Glomerular visceral epithelial cell (primary cell): ENCODE measurements around the gene LOC101059915.

Source experiments
- DNase-seq: peaks from one replicate; pipeline ENCODE4 v3.0.0-alpha.2; 2016; ENCODE audit errors: extremely low spot score

LOC101059915 gene

DNA sequence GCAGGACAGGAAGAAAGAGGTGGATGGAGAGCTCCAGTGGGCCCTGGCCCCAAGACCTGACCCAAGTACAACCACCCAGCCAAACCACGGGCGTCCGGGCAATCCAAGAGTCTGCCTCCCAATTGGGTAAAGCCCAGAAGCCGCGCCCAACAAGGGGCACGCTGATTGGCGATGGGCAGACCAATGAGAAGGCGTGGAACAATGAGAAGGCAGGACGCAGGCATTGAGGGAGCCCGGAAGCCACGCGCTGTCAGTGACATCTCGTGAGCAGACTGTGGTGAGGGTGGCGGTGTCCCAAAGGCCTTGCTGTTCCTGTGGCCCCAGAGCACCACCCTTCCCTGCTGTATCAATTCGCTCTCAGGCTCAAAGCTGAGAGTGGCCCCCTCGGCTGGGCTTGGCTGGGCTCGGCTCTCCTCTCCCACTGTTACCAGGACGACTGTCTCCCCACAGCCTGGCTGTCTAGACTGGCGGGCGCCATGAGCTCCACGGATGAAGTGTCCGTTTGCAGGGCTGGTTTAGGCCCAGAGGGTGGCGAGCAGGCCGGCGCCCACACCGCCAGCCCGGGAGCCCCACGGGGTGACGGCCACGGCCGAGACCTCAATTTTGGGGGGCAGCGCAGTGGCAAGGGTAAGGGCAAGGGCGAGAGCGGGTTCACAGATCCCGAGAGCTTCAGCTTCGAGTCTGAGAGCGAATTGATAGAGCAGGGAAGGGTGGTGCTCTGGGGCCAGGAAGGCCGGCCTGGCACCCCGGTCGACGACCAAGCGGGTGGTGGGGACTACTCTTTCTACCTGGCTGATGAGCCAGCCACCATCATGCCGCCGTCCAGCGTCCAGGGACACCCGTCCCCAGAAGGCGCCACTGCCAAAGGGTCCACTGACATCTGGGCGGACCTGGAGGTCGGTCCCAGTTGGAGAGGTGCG is at the start of gene LOC101059915:
LOC101059915 (plus strand) TSS at position 219 of the 920 bp plus-strand sequence.
- no peak for DNase-seq

DNA sequence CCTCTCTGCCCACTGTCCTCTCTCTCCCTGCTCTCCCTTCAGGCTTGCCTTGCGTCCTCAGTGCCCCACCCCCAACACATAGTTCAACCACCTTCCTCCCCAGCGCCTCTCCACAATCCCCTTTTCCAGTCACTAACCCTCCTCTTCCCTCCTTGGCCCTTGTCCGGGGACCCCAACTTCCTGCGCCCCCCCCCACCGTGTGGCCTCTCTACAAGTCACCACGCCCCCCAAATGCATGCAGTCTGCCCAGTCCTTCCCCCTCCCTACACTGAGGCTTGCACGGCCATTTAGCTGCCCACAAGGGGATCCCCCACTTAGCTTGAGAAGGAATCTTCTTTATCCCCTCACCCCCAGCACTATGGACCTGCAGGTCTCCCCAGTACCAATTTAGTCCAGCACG is 49.6 kb upstream of the LOC101059915 start:
- no peak for DNase-seq

DNA sequence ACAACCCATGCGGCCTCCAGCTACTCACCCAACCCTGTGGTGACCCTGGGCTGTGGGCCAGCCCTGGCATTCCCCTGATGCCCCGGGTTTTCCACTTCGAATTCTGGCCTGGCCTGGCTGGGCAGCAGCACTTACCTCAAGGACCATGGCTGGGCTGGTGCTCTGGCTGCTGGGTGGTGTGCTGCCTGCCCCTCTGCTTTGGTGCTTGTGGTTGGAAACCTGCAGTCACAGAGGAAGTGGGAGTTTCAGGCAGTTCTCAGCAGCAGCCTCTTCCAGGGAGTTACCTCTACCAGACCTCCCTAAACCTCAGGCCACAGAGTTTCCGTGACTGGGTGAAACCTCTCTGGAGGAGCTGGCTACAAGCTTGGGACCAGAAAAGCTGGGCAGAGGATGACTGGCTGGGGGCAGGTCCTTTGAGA is 49.0 kb upstream of the LOC101059915 start, which contains the start of gene CXCR3:
CXCR3 (minus strand) TSS at position 209 of the 419 bp plus-strand sequence; CDS start at position 147, 62 bp downstream.
- DNase-seq: peak; percentile 74

DNA sequence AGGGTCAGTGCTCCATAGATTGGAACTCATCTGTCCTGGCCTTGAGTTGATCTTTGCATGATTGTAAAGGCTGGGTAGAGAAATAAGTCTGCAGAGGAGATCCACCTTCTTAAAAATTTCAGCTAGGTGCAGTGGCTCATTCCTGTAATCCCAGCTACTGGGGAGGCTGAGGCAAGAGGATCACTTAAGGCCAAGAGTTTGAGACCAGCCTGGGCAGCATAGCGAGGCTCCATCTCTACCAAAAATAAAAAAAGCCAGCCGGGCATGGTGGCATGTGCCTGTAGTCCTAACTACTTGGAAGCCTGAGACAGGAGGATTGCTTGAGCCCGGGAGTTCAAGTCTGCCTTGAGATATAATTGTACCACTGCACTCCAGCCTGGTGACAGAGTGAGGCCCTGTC is 48.6 kb upstream of the LOC101059915 start:
- no peak for DNase-seq

DNA sequence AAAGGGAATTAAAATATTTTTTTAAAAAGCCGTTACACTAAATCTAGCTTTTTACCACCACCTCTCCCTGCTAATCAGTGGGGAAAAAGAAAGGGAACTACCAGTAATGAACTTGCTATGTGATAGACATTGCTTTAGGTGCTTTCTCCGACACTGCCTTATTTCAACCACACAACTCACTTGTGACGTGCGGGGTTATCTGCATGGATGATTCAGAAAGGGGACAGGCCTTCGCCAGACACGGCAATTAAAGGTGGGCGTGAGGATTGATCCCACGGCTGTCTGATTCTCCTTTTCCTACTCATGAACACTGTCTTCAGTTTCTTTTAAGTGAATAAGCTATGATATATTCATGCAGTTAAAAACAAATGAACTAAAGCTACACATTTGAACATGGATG is 48.2 kb upstream of the LOC101059915 start:
- no peak for DNase-seq

DNA sequence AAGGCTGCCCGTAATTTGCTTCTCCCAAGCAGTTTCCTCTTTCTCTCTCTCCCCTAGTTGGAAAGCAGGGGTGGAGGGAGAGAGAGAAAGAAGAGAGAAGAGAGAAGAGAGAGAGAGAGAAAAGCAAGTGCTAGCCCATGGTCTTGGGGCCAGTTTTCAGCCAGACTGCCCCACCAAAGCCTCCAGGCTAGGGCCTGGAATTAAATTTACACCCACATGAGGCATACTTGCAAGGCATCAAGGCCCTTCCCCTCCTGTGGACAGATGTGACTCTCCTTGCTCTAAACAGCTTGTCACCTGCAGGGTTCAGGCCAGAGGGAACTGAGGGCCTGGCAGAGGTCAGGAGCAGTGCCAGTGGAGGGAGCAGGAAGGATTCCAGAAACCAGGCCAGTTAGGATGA is 47.4 kb upstream of the LOC101059915 start:
- DNase-seq: no peak

DNA sequence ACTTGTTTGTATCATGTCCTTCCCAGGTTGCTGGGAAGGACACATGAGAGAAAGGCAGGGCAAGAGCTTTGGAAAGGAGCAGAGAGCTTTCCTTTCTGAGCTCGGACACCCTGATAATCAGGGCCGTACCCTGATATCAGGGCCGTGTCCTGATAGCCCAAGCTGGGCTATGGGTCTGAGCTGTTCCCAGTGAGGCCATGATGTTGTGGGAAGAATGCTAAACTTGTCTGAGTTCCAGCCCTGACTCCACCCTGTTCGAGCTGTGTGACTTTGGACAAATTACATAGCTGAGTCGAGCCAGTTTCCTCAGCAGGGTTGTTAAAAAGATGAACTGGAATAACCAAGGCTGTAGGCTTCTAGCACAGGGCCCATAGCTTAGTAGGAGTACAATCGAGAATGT is 45.7 kb upstream of the LOC101059915 start:
- no peak for DNase-seq

DNA sequence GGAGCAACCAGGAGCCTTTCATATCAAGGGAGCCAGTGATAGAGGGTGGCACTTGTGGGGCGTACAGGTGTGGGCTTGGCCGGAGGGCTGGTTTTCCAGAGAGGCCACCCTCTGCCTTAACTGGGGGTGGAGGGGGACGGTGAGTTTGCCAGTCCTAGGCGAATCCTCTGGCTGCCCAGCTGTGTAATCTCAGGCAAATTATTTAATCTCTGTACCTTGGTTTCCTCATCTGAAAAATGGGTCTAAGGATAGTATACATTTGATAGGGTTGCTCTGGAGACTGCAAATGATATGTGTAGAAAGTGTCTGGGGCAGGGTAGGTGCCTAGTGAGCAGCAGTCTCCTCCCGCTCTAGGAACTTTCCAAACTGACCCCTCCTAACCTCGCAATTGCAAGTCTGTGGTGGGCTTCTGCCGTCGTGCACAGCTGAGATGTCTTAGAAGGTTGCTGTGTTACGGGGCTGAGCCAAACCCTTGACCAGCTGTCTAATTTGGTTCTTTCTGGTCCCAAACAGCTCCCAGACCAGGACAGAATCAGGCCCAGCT is 45.2 kb upstream of the LOC101059915 start:
- DNase-seq: no peak

DNA sequence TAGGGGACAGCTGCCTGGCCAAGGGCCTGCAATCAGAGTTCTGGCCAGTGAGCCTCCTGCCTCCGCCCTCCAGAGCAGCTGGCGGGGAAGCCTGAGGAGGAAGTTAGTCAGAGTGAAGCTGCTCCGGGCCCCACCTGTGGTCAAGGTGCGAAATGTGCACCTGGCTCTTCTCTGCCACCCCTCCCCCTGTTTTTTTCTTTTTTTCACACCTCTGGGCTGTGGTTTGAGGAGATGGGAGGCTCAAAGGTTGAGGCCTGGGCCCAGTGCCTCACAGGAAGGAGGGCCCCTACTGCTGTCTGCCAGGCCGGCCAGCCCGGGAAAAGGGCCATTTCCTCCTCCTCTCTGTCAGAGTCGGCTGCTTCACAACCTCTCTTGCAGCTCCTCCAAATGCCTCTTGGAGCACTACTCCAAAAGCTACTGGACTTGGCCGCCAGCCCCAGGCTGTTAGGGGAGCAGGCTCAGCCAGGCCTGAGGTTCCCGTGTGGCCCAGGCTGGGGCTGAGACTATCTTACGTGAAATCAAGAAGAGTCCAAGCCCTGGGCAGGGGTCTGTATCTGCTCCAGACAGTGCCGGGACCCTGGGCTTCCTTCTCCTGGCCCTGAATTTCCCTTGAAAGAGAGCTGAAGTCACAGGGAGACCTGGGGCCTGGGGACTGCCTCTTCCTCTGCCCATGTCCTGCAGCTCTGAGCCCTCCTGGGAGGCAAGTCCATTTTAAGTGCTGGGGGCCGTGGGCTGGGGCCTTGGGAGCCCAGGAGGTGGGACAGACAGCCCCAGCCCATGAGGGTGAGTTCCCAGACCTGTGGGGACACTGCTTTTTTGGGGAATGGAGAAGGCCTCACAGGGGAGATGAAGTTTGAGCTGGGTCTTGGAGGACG is 44.5 kb upstream of the LOC101059915 start:
- DNase-seq: peak; percentile 65

DNA sequence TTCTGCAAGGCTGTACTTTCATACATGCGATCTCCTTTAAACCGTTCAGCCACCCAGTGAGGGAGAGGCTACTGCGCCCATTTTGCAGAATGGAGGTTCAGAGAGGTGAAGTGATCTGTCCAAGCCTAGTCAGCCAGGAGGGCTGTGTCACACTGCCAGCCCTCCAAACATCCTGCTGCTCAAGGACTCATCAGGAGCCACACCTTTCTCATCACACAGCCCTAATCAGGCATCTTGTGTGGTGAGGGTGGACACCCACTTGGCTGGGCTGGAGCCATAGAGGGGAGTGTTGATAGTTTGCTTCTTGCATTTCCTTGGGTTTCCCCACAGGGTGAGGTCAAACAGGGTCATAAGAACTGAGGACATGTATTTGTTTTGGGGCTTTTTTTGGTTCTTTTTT is 43.6 kb upstream of the LOC101059915 start:
- no peak for DNase-seq

DNA sequence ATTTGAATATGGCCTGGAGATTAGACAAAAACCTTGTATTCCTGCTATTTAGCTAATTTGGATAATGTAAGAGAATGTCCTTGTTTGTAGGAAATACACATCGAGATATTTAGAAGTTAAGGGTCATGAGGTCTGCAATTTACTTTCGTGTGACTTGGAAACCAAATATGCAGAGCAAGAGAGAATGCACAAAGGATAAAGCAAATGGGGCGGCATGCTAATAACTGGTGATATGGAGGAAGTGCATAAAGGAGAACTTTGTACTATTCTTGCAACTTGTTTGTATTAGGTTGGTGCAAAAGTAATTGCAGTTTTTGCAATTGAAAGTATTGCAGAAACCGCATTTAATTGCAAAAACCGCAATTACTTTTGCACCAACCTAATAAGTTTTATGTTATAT is 41.9 kb upstream of the LOC101059915 start:
- DNase-seq: no peak

DNA sequence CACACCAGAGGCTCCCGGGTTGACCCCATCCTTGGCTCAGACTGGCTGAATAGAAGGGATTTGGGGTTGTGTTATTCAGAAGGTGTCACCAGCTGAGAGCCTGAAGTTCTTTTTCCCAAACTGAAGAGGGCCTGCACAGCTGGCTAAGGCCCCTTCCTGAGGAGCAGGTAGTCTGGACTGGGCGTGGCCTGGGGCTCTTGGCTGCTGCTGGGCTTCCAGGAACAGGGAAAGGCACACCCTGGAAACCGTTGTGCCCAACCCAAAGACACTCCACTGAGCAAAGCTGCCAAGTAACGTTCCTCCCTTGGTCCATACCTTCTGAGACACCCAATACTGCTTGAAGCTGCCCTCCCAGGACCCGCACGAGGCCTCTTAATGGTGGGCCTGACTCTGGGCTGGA is 40.8 kb upstream of the LOC101059915 start:
- no peak for DNase-seq

DNA sequence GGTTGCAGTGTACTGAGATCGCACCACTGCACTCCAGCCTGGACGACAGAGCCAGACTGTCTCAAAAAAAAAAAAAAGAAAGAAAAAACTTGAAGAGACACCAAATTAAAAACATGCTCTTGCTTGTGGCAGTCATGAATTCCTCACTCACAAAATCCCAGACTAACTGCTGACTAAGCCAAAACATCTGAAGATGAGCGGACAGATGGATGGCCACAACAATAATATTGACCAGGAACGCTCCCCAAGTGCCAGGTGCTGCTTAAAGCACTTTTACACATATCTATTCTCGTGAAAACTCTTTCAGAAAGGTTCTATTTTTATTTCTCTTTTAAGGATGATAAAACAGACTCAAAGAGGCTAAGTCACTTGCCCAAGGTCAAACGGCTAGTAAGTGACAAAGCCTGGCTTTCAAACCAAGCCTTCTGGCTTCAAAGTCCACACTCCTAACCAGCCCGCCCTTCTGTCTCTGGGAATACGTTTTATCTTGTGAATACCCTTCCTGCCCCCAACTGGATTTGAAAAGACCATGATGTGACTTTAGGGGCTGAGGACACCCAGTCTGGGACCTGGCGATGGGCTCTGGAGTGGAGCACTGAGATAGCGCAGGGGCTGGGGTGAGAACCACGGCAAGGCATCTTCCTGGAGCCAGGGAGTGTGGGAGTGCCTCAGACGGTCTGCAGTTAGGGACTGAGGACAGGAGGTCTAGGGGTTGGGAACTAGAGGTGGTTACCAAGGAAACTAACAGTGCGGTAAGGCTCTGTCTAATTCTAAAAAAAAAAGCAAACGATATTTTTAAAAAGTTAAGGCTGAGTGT is 39.5 kb upstream of the LOC101059915 start:
- no peak for DNase-seq

DNA sequence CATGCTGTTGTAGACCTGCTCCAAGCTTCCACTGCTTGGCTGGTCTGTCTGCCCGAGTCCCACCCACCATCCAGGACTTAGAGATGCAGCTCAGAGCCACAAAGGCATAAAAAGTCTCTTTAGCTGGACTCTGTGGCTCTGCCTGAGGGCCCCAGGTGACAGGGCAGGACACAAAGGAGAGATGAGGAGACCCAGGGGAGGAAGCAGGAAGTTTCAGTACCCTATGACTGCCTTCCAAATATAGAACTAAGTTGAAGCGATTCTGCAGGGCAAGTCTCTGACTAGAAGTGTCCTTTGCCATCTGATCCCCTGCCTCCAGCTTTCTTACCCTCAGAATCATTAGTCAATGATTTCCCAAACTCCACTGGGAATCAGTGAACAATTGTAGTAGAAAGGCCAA is 37.9 kb upstream of the LOC101059915 start:
- DNase-seq: no peak

DNA sequence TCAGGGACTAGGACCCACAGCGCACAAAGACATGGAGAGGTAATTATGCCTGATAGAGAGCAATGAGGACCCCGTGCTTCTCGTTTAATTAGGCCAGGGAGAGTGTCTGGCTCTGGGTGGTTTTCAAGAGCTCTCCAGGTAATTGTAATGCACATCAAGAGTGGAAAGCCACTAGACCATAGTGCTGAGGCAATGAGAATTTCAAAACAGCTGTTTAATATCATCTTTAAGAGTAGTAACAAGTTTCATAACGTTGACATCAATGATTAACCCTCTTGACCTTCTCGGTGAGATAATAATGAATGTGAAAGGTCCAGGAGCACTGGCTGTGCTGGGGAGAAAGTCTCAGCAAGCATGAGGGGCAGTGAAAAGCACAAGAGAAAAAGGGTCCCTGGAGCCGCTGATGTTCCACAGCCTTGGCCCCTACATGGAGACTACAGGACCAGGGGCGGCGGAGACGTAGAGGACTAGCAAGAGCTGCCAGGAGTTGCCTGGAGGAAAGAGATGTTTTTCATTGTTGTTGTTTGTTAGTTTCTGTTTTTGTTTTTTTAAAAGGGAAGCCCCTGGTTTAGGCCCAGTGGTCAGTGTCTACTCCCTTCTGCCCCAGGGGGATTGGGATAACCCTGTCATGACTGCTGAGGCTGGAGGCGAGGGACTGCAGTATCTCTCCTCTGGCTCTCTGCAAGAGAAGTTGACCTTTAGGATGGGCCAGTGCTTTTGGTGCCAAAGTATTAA is 34.3 kb upstream of the LOC101059915 start:
- DNase-seq: no peak

DNA sequence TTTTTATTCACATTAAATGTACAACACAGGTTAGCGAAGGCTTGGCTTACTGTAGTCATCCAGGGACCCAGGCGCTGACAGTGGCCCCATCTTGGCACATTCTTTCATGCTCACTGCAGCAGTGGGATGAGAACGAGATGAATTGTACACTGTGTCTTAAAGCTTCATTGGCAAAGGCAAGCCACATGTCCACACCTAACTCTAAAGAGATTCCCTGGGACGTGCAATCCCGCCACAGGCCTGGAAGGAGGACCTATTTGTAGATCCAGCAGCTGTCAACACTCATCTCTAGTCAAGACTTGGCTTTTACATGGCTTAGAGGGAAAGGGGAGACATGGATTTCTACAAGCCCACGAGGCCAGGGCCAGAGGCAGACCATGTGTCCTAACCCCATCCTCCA is 33.0 kb upstream of the LOC101059915 start:
- no peak for DNase-seq

DNA sequence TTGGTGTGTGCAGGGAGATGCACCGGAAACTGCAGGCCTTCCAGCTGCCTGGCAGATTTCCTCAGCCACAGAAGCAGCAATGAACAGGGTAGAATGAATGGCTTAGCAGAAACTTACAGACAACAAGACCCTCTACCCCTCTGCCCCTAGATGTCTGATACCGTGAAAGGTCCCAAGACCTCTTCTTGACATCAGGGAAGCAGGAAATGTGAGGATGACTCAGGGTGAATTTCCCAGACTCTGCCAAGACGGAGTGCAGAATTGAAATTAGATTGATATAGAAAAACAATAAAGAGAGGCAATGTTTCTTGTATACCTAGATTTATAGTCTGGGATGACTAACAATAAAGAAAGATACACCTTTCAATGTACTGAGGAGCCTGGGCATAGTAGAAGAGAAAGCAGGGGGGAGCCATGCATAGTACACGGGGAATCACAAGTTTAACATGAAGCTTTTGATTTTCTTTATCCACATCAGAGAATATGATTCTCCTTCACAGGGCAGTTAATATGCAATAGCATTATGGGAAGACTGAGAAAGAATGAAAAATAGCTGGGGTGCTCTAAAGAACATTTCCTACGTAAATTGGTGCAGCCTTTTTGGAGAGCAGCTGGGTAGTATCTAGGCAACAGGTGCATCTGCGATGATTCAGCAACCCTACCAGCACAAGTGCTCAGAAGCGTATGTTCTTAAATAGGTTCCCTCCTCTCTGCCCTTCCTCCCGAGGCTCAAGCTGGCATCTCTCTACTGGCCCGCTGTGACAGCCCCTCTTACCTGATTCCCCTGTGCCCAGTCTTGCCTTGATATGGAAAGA is 30.7 kb upstream of the LOC101059915 start:
- no peak for DNase-seq

DNA sequence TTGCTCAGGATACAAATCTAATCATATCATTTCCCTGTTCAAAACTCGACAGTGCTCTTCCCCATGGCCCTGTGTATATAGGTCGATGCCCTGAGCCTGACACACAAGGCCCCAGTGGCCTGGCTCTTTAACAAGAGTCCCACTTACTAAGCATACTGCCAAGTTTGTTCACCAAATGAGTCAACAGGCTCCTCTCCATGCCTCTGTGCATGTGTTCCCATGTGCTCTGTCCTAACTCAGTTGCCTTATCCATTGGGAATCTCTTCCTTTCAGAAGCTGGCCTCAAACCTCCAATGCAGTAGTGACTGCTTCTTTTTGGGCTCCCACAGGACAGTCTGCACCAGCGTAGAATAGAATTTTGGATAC is 30.1 kb upstream of the LOC101059915 start:
- no peak for DNase-seq

DNA sequence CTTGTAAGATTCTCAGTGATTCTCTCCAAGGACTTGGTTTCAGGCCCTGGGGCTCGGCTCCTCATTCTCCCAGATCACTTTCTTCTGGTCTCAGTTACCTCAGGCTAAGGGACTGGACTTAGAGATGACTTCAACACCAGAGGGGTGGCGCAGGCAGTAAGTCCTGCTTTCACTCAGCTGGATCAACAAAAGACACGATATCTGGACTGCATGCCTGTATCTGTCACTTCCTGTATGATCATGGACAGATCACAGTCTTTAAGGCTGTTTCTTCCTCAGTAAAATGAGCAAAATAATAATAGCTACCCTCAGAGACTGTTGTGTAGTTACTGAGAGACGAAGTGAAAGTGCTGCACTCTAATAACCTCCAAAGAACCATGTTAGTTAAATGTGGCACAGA is 29.5 kb upstream of the LOC101059915 start:
- DNase-seq: no peak

DNA sequence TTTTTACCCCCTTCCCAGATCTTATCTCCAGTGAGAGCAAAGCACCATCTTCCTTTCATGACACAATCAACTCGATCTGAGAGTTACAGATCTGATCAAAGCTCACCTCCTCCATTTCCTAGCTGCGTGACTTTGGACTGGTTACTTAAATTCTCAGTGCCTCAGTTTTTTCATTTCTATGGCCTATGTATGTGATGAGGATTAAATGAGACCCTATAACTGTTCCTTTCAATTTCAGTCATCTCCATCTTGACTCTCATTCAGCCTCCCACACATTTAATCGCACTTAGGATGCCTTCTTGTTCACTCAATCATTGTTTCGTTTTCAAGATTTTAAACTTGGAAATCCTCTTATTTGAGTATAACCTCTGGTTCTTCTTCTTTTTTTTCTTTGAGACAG is 28.9 kb upstream of the LOC101059915 start:
- DNase-seq: no peak
